ENCODE data around the gene SLC2A8. TPM values are rescaled to one million over a fixed set of nuclear protein-coding genes. Genes with fewer than 3 reads are reported as not detected.

SLC2A8 gene
- total RNA-seq, 1 donor from 2014 or later: 6.6 TPM

- intact Hi-C loops (cut with micrococcal nuclease): loop anchor here (5.0 to 10.0 kb wide), 2 partner anchors 151 to 1717 kb away; partner anchors contain the start of genes CRAT and PTPA
These were observed 1.3 kb downstream of the SLC2A8 start for GRCh38 chr9:127398275-127398647.

- intact Hi-C loops (cut with micrococcal nuclease): loop anchor here (5.0 to 10.0 kb wide), 2 partner anchors 152 to 1716 kb away; partner anchors contain the start of genes CRAT and PTPA
These were observed 1.9 kb downstream of the SLC2A8 start for GRCh38 chr9:127398715-127399400.

GRCh38 chr9:127399736-127400269 is 2.8 kb downstream of the SLC2A8 start:
- intact Hi-C loops (cut with micrococcal nuclease): loop anchor here (5.0 to 10.0 kb wide), 2 partner anchors 153 to 1715 kb away; partner anchors contain the start of genes CRAT and PTPA

GRCh38 chr9:127402401-127403090 is 5.6 kb downstream of the SLC2A8 start:
- intact Hi-C loops (cut with micrococcal nuclease): no loop called here

- intact Hi-C loops (cut with micrococcal nuclease): no loop called here
These were observed 6.7 kb downstream of the SLC2A8 start for GRCh38 chr9:127403507-127404192.

GRCh38 chr9:127404631-127405030 is 7.7 kb downstream of the SLC2A8 start:
- intact Hi-C loops (cut with micrococcal nuclease): no loop called here

- intact Hi-C loops (cut with micrococcal nuclease): no loop called here
These were observed 8.6 kb downstream of the SLC2A8 start for GRCh38 chr9:127405344-127406125.

- intact Hi-C loops (cut with micrococcal nuclease): no loop called here
These were observed 10.0 kb downstream of the SLC2A8 start for GRCh38 chr9:127406799-127407491.

- intact Hi-C loops (cut with micrococcal nuclease): no loop called here
These were observed 10.5 kb downstream of the SLC2A8 start for GRCh38 chr9:127407492-127407843.

GRCh38 chr9:127411122-127411521 is 14.2 kb downstream of the SLC2A8 start:
- intact Hi-C loops (cut with micrococcal nuclease): no loop called here

GRCh38 chr9:127415141-127415540 is 18.2 kb downstream of the SLC2A8 start:
- intact Hi-C loops (cut with micrococcal nuclease): no loop called here

- intact Hi-C loops (cut with micrococcal nuclease): no loop called here
These were observed 18.7 kb downstream of the SLC2A8 start for GRCh38 chr9:127415657-127416056.

- intact Hi-C loops (cut with micrococcal nuclease): no loop called here
These were observed 20.4 kb downstream of the SLC2A8 start for GRCh38 chr9:127417131-127418036.

- intact Hi-C loops (cut with micrococcal nuclease): no loop called here
These were observed 21.1 kb downstream of the SLC2A8 start for GRCh38 chr9:127418037-127418471.

- intact Hi-C loops (cut with micrococcal nuclease): no loop called here
These were observed 22.4 kb downstream of the SLC2A8 start for GRCh38 chr9:127419348-127419747.

- intact Hi-C loops (cut with micrococcal nuclease): loop anchor here (10.0 kb wide), 1 partner anchor 196 kb away; no protein-coding TSS in a partner anchor
These were observed 24.1 kb downstream of the SLC2A8 start for GRCh38 chr9:127421057-127421456.

- intact Hi-C loops (cut with micrococcal nuclease): loop anchor here (10.0 kb wide), 1 partner anchor 197 kb away; no protein-coding TSS in a partner anchor
These were observed 25.3 kb downstream of the SLC2A8 start for GRCh38 chr9:127422133-127422782.

GRCh38 chr9:127422787-127423186 is 25.8 kb downstream of the SLC2A8 start:
- intact Hi-C loops (cut with micrococcal nuclease): loop anchor here (10.0 kb wide), 1 partner anchor 198 kb away; no protein-coding TSS in a partner anchor
